Amniotic epithelial cell (primary cell): ENCODE data around the gene LMBR1.
"Not testable (repeated sequence)": the region's sequence is repeated elsewhere in the genome, so short reads cannot be mapped to it uniquely, and the experiment has no call there.

ENCODE experiments used
- DNase-seq: peaks from one replicate; pipeline ENCODE4 v3.0.0-alpha.2; 2010; ENCODE audit warnings: low read depth

The LMBR1 gene

GRCh38 chr7:156655251-156655650 lies 237.7 kb downstream of the LMBR1 start:
- DNase-seq, result no peak

- DNase-seq, result no peak
Observed at GRCh38 chr7:156654511-156655234, 238.3 kb downstream of the LMBR1 start.

DNA sequence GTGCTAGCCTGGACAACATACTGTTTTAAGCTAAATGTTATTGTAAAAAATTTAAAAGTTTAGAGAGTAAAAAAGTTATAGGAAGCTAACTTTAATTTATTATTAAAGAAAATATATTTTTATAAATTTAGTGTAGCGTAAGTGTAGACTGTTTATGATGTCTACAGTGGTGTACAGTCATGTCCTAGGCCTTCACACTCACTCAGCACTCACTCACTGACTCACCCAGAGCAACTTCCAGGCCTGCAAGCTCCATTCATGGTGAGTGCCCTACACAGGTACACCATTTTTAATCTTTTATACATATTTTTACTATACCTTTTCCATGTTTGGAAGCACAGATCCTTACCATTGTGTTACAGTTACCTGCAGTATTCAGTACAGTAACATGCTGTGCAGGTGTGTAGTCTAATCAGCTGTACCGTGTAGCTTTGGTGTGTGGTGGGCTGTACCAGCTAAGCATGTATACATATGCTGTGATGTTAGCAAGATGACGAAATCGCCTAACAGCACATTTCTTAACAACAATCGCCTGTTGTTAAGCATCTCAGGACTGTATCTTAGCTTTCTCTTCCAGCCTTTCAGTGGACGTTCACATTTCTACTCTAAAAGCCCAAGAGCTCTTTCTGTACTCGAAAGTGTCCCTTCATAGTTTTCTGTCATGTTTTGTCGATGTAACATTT lies 240.0 kb downstream of the LMBR1 start:
- peak; percentile 10 for DNase-seq

DNA sequence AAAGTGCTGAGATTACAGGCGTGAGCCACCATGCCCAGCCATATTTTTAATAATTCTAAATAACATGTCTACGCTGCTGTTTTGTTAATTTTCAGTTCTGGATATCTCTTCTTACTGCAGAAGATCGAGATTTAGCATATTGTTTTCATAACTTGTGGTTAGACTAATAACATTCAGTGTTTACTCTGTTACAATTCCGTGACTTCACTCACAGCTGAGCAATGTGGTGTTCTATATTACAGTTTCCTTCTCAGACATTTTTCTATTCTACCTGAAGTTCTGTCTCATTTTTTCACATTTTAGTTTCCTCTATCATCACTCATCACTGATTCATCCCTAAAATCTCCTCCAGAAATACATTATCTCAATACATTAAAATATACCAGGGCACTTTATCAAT lies 241.5 kb downstream of the LMBR1 start:
- DNase-seq, result no peak

GRCh38 chr7:156650042-156650441 lies 242.9 kb downstream of the LMBR1 start:
- peak; percentile 7 for DNase-seq

GRCh38 chr7:156647330-156647729 lies 245.7 kb downstream of the LMBR1 start:
- DNase-seq, result not testable (repeated sequence)

GRCh38 chr7:156642306-156643045 lies 250.5 kb downstream of the LMBR1 start:
- no peak for DNase-seq

- DNase-seq, result peak; percentile 31
Observed at GRCh38 chr7:156640949-156641485, 252.0 kb downstream of the LMBR1 start.

- peak; percentile 81 for DNase-seq
Observed at GRCh38 chr7:156640257-156640948, 252.6 kb downstream of the LMBR1 start, which contains the start of gene RNF32. Gene RNF32 (plus strand): TSS chr7:156640774. CDS start chr7:156643878, 3,104 bp downstream.

- DNase-seq, result peak; percentile 10
Observed at GRCh38 chr7:156639426-156640256, 253.3 kb downstream of the LMBR1 start.

- no peak for DNase-seq
Observed at GRCh38 chr7:156638443-156639077, 254.4 kb downstream of the LMBR1 start.

DNA sequence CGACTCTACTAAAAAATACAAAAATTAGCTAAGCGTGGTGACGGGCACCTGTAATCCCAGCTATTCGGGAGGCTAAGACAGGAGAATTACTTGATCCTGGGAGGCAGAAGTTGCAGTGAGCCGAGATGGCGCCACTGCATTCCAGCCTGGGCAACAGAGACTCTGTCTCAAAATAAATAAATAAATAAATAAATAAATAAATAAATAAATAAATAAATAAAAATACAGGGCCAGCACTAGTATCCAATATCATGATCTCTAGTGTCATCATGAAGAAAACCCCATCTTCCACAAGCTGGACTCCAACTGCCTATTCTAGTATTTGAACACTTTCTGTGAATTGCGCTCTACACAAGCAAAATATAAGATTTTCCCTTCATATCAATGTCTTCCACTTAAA lies 255.9 kb downstream of the LMBR1 start:
- DNase-seq, result not testable (repeated sequence)

- DNase-seq, result no peak
Observed at GRCh38 chr7:156635529-156636385, 257.2 kb downstream of the LMBR1 start.

DNA sequence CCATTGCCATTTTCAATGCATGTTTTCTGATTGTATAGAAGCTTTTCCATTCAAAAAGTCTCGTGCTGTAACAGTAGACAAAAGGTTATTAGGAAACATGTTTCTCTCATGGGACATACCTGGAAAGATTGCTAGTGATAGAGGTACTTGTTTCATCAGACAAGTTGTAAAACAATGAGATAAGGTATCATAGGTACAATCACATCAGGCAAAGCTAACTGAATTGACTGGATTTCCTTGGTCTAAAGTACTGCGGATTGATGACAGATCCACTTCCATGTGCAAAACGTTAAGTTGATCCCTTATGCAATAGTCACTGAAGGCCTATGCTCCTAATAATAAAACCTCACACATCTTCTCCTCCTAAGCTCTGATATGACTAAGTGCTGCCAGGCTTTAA lies 258.9 kb downstream of the LMBR1 start:
- no peak for DNase-seq

GRCh38 chr7:156629873-156630272 lies 263.1 kb downstream of the LMBR1 start:
- no peak for DNase-seq

DNA sequence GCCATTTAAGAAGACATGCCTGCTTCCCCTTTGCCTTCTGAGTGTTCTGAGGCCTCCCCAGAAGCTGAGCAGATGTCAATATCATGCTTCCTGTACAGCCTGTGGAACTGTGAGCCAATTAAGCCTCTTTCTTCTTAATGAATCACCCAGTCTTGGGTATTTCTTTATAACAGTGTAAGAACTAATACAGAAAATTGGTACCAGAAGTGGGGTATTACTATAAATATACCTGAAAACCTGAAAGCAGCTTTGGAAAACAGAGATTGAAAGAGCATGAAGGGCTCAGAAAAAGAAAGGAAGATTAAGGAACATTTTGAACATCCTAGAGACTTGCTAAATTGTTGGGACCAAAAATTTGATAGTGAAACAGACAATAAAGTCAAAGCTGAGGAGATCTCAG lies 264.4 kb downstream of the LMBR1 start:
- no peak for DNase-seq
